Activated CD4-positive, alpha-beta T cell treated with anti-CD3 and anti-CD28 coated beads for 24 hours (primary cell): ENCODE measurements around the gene FREM2.

Experiments
- DNase-seq, 2 donors: peaks; one replicate each; pipeline ENCODE4 v3.0.0-alpha.2; 2020; ENCODE audit warnings: low read depth in 2 of 2

FREM2 gene

DNA sequence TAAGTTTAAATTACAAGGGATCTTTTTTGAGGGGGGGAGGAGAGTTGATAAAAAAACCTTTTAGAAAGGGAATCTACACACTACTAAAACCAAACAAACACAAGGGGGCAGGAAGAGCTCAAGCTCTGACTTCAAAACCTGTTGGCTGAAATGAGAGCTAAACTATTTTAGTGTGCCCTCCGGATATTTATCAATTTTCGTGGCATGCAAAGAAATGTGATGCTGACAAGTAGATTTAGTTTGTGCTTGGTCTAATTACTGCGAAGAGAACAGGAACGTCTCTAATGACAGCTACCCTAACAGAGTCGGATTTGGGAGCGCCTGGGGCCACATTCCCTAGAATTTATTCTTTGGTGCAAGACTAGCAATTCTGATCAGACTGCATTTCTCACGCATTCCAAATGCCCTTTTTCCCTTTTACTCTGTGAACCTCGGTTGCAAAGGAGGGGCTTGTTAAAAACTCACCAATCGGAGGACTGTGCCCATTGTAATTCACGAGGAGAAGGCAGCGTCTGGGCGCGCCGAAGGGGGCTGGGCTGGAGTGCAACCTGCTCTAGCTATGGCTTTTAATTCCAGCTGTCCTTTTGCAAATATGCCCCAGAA is 802 bp upstream of the FREM2 start:
- DNase-seq, result no peak

- DNase-seq, result no peak
These were observed 661 bp downstream of the FREM2 start for GRCh38 chr13:38687246-38688229.

- DNase-seq, result no peak
These were observed 1.8 kb downstream of the FREM2 start for GRCh38 chr13:38688674-38689073.

- DNase-seq, result no peak
These were observed 3.4 kb downstream of the FREM2 start for GRCh38 chr13:38690231-38690630.

DNA sequence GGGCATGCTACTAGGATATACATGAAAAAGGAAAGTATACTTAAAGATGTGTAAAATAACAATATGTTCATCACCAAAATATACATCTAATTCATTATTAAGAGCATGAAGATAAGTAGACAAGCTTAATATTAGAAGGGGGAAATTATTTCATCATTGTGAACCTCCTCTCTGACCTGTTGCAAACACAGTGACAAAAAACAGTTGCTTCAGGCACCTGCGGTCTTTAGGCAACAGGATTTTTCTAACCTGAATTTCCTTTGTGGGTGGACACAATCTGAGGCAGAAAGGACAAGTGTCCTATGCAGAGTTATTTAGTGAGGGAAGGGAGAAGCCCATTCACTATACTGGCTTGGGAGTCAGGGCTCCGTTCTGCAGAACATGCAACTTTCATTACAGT is 6.3 kb downstream of the FREM2 start:
- DNase-seq, result no peak

- DNase-seq, result no peak
These were observed 6.8 kb downstream of the FREM2 start for GRCh38 chr13:38693641-38694040.

DNA sequence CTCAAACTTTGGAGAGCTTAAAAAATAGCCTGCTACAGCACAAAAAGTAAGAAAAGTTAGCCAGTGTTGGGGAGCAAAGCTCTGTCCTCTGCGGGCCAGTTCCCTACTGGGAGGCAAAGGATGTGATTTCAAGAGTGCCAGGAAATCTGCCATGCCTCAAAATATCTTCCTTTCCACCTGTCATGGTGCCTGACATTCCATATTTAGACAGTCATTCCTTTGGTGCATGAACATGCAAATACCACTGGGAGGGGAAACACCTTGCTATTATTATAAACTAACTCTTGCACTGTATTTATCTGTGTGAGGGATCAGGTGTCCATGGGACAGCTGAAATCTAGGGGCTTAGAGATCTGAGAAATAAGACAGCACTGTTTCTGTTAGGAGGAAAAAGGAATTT is 10.3 kb downstream of the FREM2 start:
- DNase-seq, result no peak

GRCh38 chr13:38697628-38698333 is 10.9 kb downstream of the FREM2 start:
- DNase-seq, result no peak

- no peak for DNase-seq
These were observed 13.2 kb downstream of the FREM2 start for GRCh38 chr13:38700051-38700450.

- no peak for DNase-seq
These were observed 15.8 kb downstream of the FREM2 start for GRCh38 chr13:38702669-38703068.

DNA sequence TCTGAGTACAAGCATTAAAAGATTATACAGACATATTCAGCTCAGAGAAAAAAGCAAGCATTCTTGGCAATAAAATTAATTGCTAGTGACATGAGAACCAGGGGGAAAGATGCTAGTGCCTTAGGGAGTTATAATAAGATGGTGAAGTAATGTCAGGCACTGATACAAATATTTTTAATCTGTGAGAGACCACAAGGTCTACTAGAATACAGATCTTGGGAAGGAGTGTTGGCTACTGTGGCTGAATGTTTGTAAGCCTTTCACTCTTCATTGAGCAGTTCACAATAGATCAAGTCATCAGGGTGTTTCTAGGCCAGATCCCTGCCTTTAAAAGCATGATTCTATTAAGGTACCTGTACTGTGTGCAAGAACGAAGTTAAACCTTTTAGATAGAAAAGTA is 16.4 kb downstream of the FREM2 start:
- DNase-seq, result no peak

- no peak for DNase-seq
These were observed 18.5 kb downstream of the FREM2 start for GRCh38 chr13:38705365-38705764.

GRCh38 chr13:38707460-38707859 is 20.6 kb downstream of the FREM2 start:
- no peak for DNase-seq

DNA sequence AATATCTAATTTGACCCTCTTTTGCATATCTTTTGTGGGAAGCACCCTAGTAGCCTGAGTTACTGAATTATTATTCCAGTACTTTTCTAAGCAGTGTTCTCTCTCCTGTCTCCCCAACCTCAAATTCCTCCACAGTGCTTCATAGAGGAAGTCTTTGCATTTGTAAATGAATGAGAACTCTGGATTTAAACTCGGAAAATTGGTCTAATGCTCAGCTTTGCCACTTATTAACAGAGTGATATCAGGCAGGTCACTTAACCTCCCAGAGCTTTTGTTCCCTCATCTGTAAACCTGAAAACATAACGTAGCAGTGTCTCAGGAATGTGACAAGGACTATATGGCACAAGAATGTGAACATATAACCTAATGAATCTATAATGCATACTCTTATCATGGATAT is 26.2 kb downstream of the FREM2 start:
- DNase-seq, result no peak

GRCh38 chr13:38718374-38718773 is 31.5 kb downstream of the FREM2 start:
- no peak for DNase-seq

- no peak for DNase-seq
These were observed 43.5 kb downstream of the FREM2 start for GRCh38 chr13:38730332-38730731.

- no peak for DNase-seq
These were observed 46.3 kb downstream of the FREM2 start for GRCh38 chr13:38733146-38733545.

- DNase-seq, result no peak
These were observed 49.0 kb downstream of the FREM2 start for GRCh38 chr13:38735665-38736440.

- DNase-seq, result no peak
These were observed 56.6 kb downstream of the FREM2 start for GRCh38 chr13:38743466-38743865.

DNA sequence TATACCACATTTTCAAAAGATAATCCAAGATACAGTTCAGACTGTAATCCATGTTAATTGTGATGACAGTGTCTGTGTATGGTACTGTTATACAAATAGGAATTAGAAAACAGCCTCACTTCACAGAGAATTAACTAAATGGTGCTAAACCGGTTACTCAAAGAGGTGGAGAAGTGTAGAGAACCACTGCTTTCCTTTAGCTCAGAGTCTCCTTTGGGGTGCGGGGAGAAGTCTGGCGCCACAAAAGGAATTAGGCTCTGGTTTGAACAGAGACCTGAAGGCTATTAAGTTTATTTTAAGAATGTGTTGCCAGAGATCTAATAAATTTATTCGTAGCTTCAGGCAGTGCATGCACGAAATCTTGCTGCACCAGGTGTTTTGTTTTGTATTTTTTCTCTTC is 65.8 kb downstream of the FREM2 start:
- DNase-seq, result no peak

DNA sequence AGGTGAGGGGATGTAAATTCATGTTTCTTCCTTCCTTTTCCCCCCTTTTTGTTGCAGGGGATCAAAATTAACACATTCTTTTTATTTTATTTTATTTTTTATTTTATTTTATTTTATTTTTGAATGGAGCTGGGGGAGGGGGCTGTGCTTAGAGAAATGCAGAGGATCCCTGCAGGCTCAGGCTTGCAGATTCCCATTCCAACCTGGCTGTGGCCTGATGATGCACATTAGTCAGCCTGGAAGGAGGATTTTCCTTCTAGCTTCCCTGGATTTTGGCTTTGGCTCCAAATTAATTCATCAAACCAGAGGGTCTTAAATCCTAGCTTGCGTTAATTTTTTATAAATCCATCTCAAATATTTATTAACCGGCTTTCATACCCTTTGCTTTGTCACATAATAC is 67.0 kb downstream of the FREM2 start:
- DNase-seq, result no peak

DNA sequence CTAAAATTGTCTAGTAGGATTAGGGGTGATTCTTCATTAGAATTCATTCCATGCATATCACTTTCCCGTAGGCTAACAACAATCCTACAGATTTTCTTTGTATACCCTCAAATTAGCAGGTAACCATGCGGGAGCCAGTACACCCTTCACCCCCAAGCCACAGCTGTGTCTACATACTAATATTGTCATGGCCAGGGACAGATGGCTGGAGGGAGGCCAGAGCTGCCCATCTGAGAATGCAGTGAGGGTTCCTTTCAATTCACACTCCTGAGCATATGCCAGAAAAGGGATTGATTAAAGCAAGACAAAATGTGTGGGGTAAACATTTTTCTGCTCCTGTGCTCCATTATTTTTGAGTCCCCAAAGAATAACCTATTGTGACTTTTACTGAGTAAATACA is 68.9 kb downstream of the FREM2 start:
- DNase-seq, result no peak
